BLaER1 treated with 17β-estradiol and CSF1 and Interleukin-3, amounts not matched to agents 10 nM and 100 nM (cell line): ENCODE data around the gene DPM3.
"Not testable (repeated sequence)": the region's sequence is repeated elsewhere in the genome, so short reads cannot be mapped to it uniquely, and the experiment has no call there.

Experiments used
- H3K27ac ChIP-seq, 11 experiments: shearing (Covaris generic); formaldehyde crosslinking; 2 replicates each; pipeline ENCODE4 v1.8.1; 2022
- H3K27me3 ChIP-seq, 11 experiments: shearing (Covaris generic); formaldehyde crosslinking; 2 replicates each; pipeline ENCODE4 v1.8.1; 2022
- H3K36me3 ChIP-seq, 11 experiments: shearing (Covaris generic); formaldehyde crosslinking; 2 replicates each; pipeline ENCODE4 v1.8.1; 2022
- H3K4me1 ChIP-seq, 10 experiments: shearing (Covaris generic); formaldehyde crosslinking; 2 replicates each; pipeline ENCODE4 v1.8.1; 2022
- H3K4me2 ChIP-seq, 11 experiments: shearing (Covaris generic); formaldehyde crosslinking; 2 replicates each; pipeline ENCODE4 v1.8.1; 2022
- H3K4me3 ChIP-seq, 10 experiments: shearing (Covaris generic); formaldehyde crosslinking; 2 replicates each; pipeline ENCODE4 v1.8.1; 2022
- H3K9ac ChIP-seq, 11 experiments: shearing (Covaris generic); formaldehyde crosslinking; 2 replicates each; pipeline ENCODE4 v1.8.1; 2022
- H3K9me3 ChIP-seq, 11 experiments: shearing (Covaris generic); formaldehyde crosslinking; replicated peaks in 1 of 11; 2 replicates each; pipeline ENCODE4 v1.8.1; 2022
- H4K20me1 ChIP-seq, 11 experiments: shearing (Covaris generic); formaldehyde crosslinking; 2 replicates each; pipeline ENCODE4 v1.8.1; 2022
- Cebpa-rat ChIP-seq, 11 experiments: shearing (Covaris generic); IDR thresholded peaks; 2 replicates each; pipeline ENCODE4 v1.8.1; 2022

DPM3 gene

GRCh38 chr1:155167166-155168104 is 27.1 kb upstream of the DPM3 start:
- H3K36me3 ChIP-seq = peaks cover 26 to 37% (median 31%) of the 10 kb centered on the region in 11 experiments
- H3K9me3 ChIP-seq = peaks cover 6 to 11% (median 9%) of the 10 kb centered on the region in 11 experiments; a peak in 13 of 22 replicates
- no peaks in the 10 kb centered on the region for H3K27me3 ChIP-seq
- H3K4me2 ChIP-seq = peak overlapping the region; percentile 79 to 97 (median 89)
- TF ChIP-seq Cebpa-rat (IDR thresholded peaks at IDR 0.05) = no peak
- peak overlapping the region in 9 of 11 experiments; percentile 43 to 81 (median 77); a peak in 20 of 22 replicates for H3K9ac ChIP-seq
- H3K27ac ChIP-seq = peak overlapping the region in 10 of 11 experiments; percentile 42 to 92 (median 82); a peak in 18 of 22 replicates
- peak overlapping the region; percentile 25 to 59 (median 46); a peak in 15 of 20 replicates for H3K4me3 ChIP-seq
- H3K4me1 ChIP-seq = peaks cover 31 to 51% (median 46%) of the 10 kb centered on the region in 10 experiments
- peaks cover 0 to 21% (median 0%) of the 10 kb centered on the region in 11 experiments; a peak in 5 of 22 replicates for H4K20me1 ChIP-seq

DNA sequence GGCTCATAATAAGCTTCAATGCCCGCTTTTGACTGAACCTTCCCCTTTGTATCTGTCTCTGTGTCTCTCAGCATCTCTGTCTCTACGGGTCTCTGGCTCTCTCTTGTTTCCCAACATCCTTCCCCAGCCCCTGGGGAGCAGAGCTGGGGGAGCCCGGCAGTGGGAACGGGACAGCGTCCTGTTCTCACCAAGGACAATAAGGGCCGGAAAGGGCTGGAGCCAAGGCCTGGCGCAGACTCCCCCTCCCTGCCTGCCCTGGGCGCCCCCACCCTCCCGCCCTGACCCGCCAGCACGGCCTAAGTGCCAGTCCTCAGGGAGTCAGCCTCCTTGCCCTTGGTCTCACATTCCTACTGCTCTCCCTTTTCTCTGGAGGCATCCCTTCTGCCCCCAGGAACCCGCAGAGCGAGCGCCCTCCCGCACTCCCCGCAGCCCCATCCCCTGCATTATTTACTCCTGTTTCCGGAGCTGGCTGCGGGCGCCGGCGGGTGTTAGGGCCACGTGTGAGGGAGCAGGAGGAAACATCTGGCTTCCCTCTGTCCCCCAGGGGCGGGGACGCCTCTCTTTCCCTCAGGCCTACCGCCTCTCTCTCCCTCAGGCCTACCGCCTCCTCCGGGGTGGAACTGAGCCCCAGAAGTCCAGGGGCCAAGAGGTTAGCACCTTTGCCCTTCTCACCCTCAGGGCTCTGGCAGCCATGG is 26.3 kb upstream of the DPM3 start:
- H3K27ac ChIP-seq = peak overlapping the region in 10 of 11 experiments; percentile 38 to 92 (median 82); a peak in 19 of 22 replicates
- peak overlapping the region in 8 of 10 experiments; percentile 10 to 59 (median 44); a peak in 13 of 20 replicates for H3K4me3 ChIP-seq
- H3K4me2 ChIP-seq = peak overlapping the region; percentile 79 to 97 (median 89)
- peaks cover 26 to 32% (median 31%) of the 10 kb centered on the region in 11 experiments for H3K36me3 ChIP-seq
- H3K9ac ChIP-seq = peak overlapping the region in 10 of 11 experiments; percentile 37 to 81 (median 76); a peak in 20 of 22 replicates
- no peaks in the 10 kb centered on the region for H3K27me3 ChIP-seq
- peaks cover 23 to 43% (median 38%) of the 10 kb centered on the region in 10 experiments for H3K4me1 ChIP-seq
- TF ChIP-seq Cebpa-rat (IDR thresholded peaks at IDR 0.05) = no peak
- H3K9me3 ChIP-seq = peaks cover 6 to 11% (median 9%) of the 10 kb centered on the region in 11 experiments; a peak in 13 of 22 replicates
- peaks cover 0 to 21% (median 0%) of the 10 kb centered on the region in 11 experiments; a peak in 5 of 22 replicates for H4K20me1 ChIP-seq

- Histone ChIP-seq H3K4me2 (peak overlapping the region; percentile 76 to 97 (median 87)), H3K27ac (peak overlapping the region in 10 of 11 experiments; percentile 38 to 92 (median 82); a peak in 19 of 22 replicates), H3K4me1 (peaks cover 18 to 38% (median 33%) of the 10 kb centered on the region in 10 experiments), H3K9ac (peak overlapping the region in 10 of 11 experiments; percentile 37 to 81 (median 76); a peak in 18 of 22 replicates), H3K4me3 (peak overlapping the region in 6 of 10 experiments; percentile 41 to 59 (median 46); a peak in 11 of 20 replicates), H4K20me1 (peaks cover 0 to 21% (median 0%) of the 10 kb centered on the region in 11 experiments; a peak in 5 of 22 replicates), H3K27me3 (no peaks in the 10 kb centered on the region), H3K9me3 (peaks cover 6 to 11% (median 9%) of the 10 kb centered on the region in 11 experiments; a peak in 13 of 22 replicates), H3K36me3 (peaks cover 23 to 27% (median 26%) of the 10 kb centered on the region in 11 experiments)
- TF ChIP-seq Cebpa-rat (IDR thresholded peaks at IDR 0.05) = no peak
Measured at GRCh38 chr1:155166051-155166470, 25.7 kb upstream of the DPM3 start.

- H3K9ac ChIP-seq, H3K27me3 ChIP-seq, H3K4me3 ChIP-seq: not testable (repeated sequence)
- Histone ChIP-seq H3K4me1 (peaks cover 18 to 40% (median 32%) of the 10 kb centered on the region in 10 experiments), H3K36me3 (peaks cover 8 to 12% (median 12%) of the 10 kb centered on the region in 11 experiments), H3K4me2 (peak overlapping the region in 1 of 11 experiments; percentile 87; a peak in 1 of 22 replicates), H4K20me1 (peaks cover 0 to 15% (median 0%) of the 10 kb centered on the region in 11 experiments; a peak in 3 of 22 replicates), H3K9me3 (peaks cover 6 to 11% (median 9%) of the 10 kb centered on the region in 11 experiments; a peak in 13 of 22 replicates), H3K27ac (peak overlapping the region in 2 of 11 experiments; percentile 89 to 92; a peak in 1 of 22 replicates)
Measured at GRCh38 chr1:155164625-155165024, 24.3 kb upstream of the DPM3 start.

DNA sequence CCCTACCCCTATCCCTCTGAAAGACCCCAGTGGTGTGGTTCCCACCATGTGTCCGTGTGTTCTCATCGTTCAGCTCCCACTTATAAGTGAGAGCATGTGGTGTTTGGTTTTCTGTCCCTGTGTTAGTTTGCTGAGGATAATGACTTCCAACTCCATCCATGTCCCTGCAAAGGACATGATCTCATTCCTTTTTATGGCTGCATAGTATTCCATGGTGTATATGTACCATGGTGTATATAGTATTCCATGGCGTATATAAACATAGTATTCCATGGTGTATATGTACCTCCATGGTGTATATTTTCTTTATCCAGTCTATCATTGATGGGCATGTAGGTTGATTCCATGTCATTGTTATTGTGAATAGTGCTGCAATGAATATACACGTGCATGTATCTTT is 23.5 kb upstream of the DPM3 start:
- H3K9me3 ChIP-seq = peaks cover 6 to 11% (median 9%) of the 10 kb centered on the region in 11 experiments; a peak in 13 of 22 replicates
- not testable (repeated sequence) for H3K36me3 ChIP-seq, H4K20me1 ChIP-seq, H3K4me2 ChIP-seq, H3K27ac ChIP-seq, H3K4me3 ChIP-seq, H3K9ac ChIP-seq, H3K27me3 ChIP-seq
- peaks cover 18 to 40% (median 32%) of the 10 kb centered on the region in 10 experiments for H3K4me1 ChIP-seq

DNA sequence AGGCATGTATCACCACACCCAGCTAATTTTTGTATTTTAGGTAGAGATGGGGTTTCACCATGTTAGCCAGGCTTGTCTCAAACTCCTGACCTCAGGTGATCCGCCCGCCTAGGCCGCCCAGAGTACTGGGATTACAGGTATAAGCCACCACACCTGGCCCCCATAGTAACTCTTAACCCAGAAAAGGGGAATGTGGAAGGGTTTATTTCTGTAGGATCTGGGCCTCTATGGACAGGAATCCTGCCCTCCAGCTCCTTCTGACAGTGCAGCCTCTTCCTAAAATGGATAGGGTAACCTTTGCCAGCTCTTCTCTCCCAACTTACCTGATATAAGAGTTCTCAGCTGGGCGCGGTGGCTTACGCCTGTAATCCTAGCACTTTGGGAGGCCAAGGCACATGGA is 22.3 kb upstream of the DPM3 start:
- not testable (repeated sequence) for H3K9ac ChIP-seq, H3K4me3 ChIP-seq, H4K20me1 ChIP-seq, H3K36me3 ChIP-seq, H3K4me2 ChIP-seq, H3K27ac ChIP-seq, H3K27me3 ChIP-seq
- H3K9me3 ChIP-seq = peaks cover 6 to 11% (median 9%) of the 10 kb centered on the region in 11 experiments; a peak in 13 of 22 replicates
- peaks cover 15 to 29% (median 24%) of the 10 kb centered on the region in 10 experiments for H3K4me1 ChIP-seq

DNA sequence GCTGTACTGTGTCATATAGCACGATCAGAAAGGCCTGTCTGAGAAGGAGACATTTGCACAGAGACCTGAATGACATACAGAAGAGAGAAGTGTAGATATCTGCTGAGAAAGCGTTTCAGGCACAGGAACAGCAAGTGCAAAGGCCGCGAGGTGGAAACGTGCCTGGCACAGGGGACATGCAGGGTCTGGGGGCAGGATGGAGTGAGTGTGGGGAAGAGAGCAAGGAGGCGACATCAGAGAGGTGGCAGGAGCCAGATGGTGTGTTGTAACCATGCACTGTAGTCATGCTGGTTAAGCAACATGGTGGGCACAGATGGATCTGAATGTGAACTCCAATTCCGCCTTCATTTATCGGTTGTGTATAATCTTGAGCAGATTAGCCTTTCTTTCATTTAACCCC is 19.8 kb upstream of the DPM3 start:
- peaks cover under 1 to 12% (median 3%) of the 10 kb centered on the region in 10 experiments; a peak in 16 of 20 replicates for H3K4me1 ChIP-seq

GRCh38 chr1:155158991-155159390 is 18.7 kb upstream of the DPM3 start:
- no peaks in the 10 kb centered on the region for H3K36me3 ChIP-seq
- no peaks in the 10 kb centered on the region for H3K27me3 ChIP-seq
- peaks cover 0 to 2% (median 0%) of the 10 kb centered on the region in 11 experiments; a peak in 3 of 22 replicates for H3K9me3 ChIP-seq
- H3K4me1 ChIP-seq = peaks cover 0 to 12% (median 0%) of the 10 kb centered on the region in 10 experiments; a peak in 6 of 20 replicates
- no peaks in the 10 kb centered on the region for H4K20me1 ChIP-seq
- H3K27ac ChIP-seq = no peak overlapping the region
- no peak for TF ChIP-seq Cebpa-rat (IDR thresholded peaks at IDR 0.05)
- no peak overlapping the region for H3K4me2 ChIP-seq
- H3K4me3 ChIP-seq = no peak overlapping the region
- H3K9ac ChIP-seq = no peak overlapping the region

More for the DNA sequence above, 19.8 kb upstream of the DPM3 start:
- Histone ChIP-seq H3K4me3 (no peak overlapping the region), H3K36me3 (no peaks in the 10 kb centered on the region), H4K20me1 (no peaks in the 10 kb centered on the region), H3K27me3 (no peaks in the 10 kb centered on the region), H3K9me3 (peaks cover 6 to 11% (median 9%) of the 10 kb centered on the region in 11 experiments; a peak in 13 of 22 replicates), H3K9ac (no peak overlapping the region), H3K27ac (no peak overlapping the region), H3K4me2 (no peak overlapping the region)
- TF ChIP-seq Cebpa-rat (IDR thresholded peaks at IDR 0.05) = no peak

- H3K27me3 ChIP-seq, H3K9ac ChIP-seq, H4K20me1 ChIP-seq, H3K36me3 ChIP-seq, H3K27ac ChIP-seq, H3K9me3 ChIP-seq, H3K4me3 ChIP-seq: not testable (repeated sequence)
- H3K4me2 ChIP-seq = peak overlapping the region in 2 of 11 experiments; percentile 27 to 34; a peak in 3 of 22 replicates
- H3K4me1 ChIP-seq = peaks cover 0 to 12% (median 0%) of the 10 kb centered on the region in 10 experiments; a peak in 6 of 20 replicates
Measured at GRCh38 chr1:155155996-155156643, 15.8 kb upstream of the DPM3 start.
